ENCODE data around the gene COL23A1.
A peak's percentile ranks its signal among the peaks of the same experiment; 100 is the strongest.
"Not testable (repeated sequence)": the region's sequence is repeated elsewhere in the genome, so short reads cannot be mapped to it uniquely, and the experiment has no call there.

The COL23A1 gene

DNA sequence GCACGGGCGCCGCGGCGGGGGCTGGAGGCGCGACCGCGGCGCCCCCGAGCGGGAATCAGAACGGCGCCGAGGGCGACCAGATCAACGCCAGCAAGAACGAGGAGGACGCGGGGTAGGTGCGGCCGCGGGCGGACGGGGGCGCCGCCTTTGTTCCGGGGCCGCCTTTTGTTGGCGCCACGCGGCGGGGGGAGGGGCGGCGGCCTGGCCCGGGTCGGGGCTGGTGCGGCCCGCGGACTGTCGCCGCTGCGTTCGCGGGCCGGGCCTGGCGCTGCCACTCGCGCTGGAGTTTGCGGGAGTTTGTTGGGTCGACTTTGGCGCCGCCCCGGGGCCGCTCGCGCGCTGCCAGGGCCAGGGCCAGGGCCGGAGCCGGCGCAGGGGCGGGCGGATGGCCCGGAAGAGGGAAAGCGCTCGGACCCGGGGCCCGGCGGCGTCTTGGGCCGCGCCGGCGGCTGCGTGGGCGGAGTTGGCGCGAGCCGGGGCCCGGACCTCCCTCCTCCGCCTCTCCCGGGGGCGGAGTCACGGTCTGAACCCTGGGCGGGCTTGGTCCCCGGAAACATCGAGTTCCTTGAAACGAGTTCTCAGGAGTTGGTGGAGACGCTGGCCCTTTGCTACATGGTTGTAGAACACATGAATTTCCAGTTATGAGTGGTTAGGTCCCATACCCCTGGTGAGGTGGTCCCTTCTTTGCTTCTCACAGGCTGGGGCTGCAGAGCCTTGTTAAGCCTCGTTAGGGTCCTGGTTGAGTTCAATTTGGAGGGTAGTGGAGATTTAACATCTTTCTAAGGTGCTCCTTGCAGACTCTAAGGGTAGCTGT, 385.1 kb downstream of the COL23A1 start:
- Histone ChIP-seq H3K36me3 (ENCODE audit: insufficient read depth, low read depth, low read length) (peaks cover 49% of the 10 kb centered on the region), H3K9ac (ENCODE audit: low read depth, low read length) (peak overlapping the region; percentile 94), H3K4me3 (ENCODE audit: low read length) (peak overlapping the region; percentile 100), H3K27ac (ENCODE audit: low read length) (peak overlapping the region; percentile 63), H3K27me3 (ENCODE audit: insufficient read depth, low read length) (peaks cover 8% of the 10 kb centered on the region; the same call in 1 of the 2 replicates), H3K9me3 (ENCODE audit: insufficient read depth, low read depth, low read length) (no peaks in the 10 kb centered on the region), H3K4me1 (ENCODE audit: insufficient read depth, low read length) (no peaks in the 10 kb centered on the region)

DNA sequence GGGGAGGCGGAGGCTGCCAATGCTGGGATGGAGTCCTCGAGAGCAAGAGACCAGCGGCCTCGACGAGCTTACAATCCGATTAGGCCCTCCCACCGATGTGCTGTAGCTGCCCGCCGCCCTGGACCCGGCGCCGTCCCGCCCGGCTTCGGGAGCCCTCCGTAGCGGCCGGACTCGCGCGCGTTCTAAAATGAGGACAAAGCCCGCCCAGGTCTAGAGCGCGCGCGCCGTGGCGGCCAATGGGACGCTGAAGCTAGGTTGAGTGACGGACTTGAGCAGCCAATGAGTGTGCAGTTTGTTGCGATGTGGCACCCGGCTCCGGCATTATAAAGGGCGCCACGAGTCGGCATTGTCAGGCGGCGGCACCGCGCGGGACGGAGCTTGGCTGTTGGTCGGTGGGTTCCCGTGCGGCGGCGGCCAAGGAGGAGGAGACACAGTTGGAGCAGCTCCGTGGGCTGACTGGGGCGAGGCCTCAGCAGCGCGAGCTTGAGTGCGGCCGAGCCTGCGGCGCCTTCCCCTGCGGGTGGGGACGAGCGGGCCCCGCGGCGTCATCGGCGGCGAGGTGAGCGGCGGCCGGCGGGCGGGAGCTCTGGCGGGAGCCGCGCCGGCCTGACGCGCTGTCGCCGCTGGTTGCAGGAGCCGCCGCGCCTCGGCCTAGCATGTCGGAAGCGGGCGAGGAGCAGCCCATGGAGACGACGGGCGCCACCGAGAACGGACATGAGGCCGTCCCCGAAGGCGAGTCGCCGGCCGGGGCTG, 385.8 kb downstream of the COL23A1 start, which contains the start of gene HNRNPAB:
Gene HNRNPAB (plus strand): TSS at position 352 of the 753 bp plus-strand sequence. CDS start 305 bp downstream, at position 657.
- Histone ChIP-seq H3K27ac (ENCODE audit: low read length) (peak within 1 kb of the TSS; percentile 63), H3K9me3 (ENCODE audit: insufficient read depth, low read depth, low read length) (no peaks in the 10 kb centered on the region), H3K27me3 (ENCODE audit: insufficient read depth, low read length) (peaks cover 12% of the 10 kb centered on the region; the same call in 1 of the 2 replicates), H3K9ac (ENCODE audit: low read depth, low read length) (peak within 1 kb of the TSS; percentile 94), H3K4me1 (ENCODE audit: insufficient read depth, low read length) (no peaks in the 10 kb centered on the region), H3K36me3 (ENCODE audit: insufficient read depth, low read depth, low read length) (peaks cover 41% of the 10 kb centered on the region), H3K4me3 (ENCODE audit: low read length) (peak within 1 kb of the TSS; percentile 100)

DNA sequence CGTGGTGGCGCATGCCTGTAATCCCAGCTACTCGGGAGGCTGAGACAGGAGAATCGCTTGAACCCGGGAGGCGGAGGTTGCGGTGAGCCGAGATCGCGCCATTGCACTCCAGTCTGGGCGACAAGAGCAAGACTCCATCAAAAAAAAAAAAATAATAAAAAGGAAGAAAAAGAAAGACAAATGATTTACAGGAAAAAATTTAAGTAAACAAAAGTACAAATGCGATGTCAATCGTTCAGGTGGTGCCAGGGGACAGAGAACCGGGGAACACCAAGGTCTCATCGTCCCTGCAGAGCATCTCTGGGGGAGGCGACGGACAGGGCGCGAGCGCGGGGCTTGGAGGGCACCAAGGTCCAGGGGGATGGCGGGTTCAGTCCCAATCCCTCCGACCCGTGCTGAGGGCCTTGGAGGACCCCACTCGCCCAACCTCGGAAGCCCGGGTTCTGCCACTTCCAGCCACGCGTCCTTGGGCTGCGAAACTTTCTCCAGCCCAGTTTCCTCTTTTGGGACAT, 386.5 kb downstream of the COL23A1 start:
- peak overlapping the region; percentile 94; the same call in 1 of the 2 replicates for H3K9ac ChIP-seq (ENCODE audit: low read depth, low read length)
- no peaks in the 10 kb centered on the region for H3K9me3 ChIP-seq (ENCODE audit: insufficient read depth, low read depth, low read length)
- peak overlapping the region; percentile 100 for H3K4me3 ChIP-seq (ENCODE audit: low read length)
- peaks cover 15% of the 10 kb centered on the region; the same call in 1 of the 2 replicates for H3K27me3 ChIP-seq (ENCODE audit: insufficient read depth, low read length)
- no peaks in the 10 kb centered on the region for H3K4me1 ChIP-seq (ENCODE audit: insufficient read depth, low read length)
- H3K27ac ChIP-seq (ENCODE audit: low read length): no peak overlapping the region
- peaks cover 35% of the 10 kb centered on the region for H3K36me3 ChIP-seq (ENCODE audit: insufficient read depth, low read depth, low read length)

DNA sequence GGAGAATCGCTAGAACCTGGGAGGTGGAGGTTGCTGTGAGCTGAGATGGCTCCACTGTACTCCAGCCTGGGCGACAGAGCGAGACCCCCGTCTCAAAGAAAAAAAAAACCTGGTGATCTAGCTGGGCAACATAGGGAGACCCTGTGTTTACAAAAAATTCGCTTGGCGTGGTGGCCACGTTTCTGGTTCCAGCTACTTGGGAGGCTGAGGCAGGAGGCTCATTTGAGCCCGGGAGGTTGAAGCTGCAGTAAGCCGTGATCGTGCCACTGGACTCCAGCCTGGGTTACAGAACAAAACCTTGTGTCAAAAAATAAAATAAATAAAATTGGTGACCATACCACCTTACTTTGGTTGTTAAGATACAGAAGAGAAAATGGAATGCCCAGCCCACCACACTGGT, 387.7 kb downstream of the COL23A1 start:
- Histone ChIP-seq H3K4me1 (ENCODE audit: insufficient read depth, low read length) (no peaks in the 10 kb centered on the region), H3K9me3 (ENCODE audit: insufficient read depth, low read depth, low read length) (no peaks in the 10 kb centered on the region), H3K27me3 (ENCODE audit: insufficient read depth, low read length) (peaks cover 16% of the 10 kb centered on the region; the same call in 1 of the 2 replicates), H3K9ac (ENCODE audit: low read depth, low read length) (no peak overlapping the region), H3K36me3 (ENCODE audit: insufficient read depth, low read depth, low read length) (peaks cover 23% of the 10 kb centered on the region), H3K4me3 (ENCODE audit: low read length) (no peak overlapping the region), H3K27ac (ENCODE audit: low read length) (no peak overlapping the region)

DNA sequence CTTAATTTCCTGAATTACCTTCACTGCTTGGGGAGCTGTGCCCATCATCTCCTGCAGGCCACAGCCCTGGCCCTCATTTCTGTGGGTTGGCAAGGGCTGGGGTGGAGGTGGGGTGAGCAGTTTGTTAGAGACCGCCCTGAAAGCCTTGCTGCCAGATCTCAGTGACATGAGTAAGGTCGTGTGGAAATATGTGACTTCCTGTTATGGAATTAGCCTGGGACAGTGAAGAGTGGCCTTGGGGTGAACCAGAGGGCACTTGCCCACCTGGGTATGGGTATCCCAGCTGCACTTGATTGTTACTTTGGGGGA, 388.3 kb downstream of the COL23A1 start:
- no peak overlapping the region for H3K9ac ChIP-seq (ENCODE audit: low read depth, low read length)

DNA sequence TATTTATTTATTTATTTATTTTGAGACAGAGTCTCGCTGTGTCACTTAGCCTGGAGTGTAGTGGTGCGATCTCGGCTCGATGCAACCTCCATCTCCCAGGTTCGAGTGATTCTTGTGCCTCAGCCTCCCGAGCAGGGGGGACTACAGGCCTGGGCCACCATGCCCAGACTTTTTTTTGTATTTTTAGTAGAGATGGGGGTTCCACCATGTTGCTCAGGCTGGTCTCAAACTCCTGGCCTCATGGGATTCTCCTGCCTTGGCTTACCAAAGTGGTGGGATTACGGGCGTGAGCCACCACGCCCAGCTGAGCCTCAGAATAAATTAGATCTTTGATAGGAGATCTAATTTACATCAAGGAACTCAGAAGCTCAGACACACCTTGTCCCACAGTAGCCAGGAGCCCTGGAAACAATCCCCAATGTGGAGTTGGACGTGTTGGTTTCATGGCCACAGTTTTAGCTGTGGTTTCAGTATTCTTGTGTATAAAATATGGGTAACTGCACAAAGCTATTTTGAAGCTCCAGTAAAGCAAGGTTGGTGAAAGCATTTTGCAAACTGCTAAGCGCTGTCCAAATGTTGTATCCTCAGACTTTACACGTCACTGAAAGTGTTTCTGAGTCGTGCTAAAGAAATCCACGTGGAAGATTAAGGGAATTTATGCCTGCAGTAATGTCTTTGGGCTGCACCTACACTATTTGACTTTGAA, 388.8 kb downstream of the COL23A1 start:
- Histone ChIP-seq H3K27me3 (ENCODE audit: insufficient read depth, low read length) (peaks cover 16% of the 10 kb centered on the region; the same call in 1 of the 2 replicates), H3K9ac (ENCODE audit: low read depth, low read length) (no peak overlapping the region), H3K4me3 (ENCODE audit: low read length) (no peak overlapping the region), H3K36me3 (ENCODE audit: insufficient read depth, low read depth, low read length) (peaks cover 11% of the 10 kb centered on the region), H3K9me3 (ENCODE audit: insufficient read depth, low read depth, low read length) (no peaks in the 10 kb centered on the region), H3K27ac (ENCODE audit: low read length) (no peak overlapping the region), H3K4me1 (ENCODE audit: insufficient read depth, low read length) (no peaks in the 10 kb centered on the region)

More for the DNA sequence above, 388.3 kb downstream of the COL23A1 start:
- Histone ChIP-seq H3K27me3 (ENCODE audit: insufficient read depth, low read length) (peaks cover 16% of the 10 kb centered on the region; the same call in 1 of the 2 replicates), H3K4me3 (ENCODE audit: low read length) (no peak overlapping the region), H3K27ac (ENCODE audit: low read length) (no peak overlapping the region), H3K4me1 (ENCODE audit: insufficient read depth, low read length) (no peaks in the 10 kb centered on the region), H3K9me3 (ENCODE audit: insufficient read depth, low read depth, low read length) (no peaks in the 10 kb centered on the region), H3K36me3 (ENCODE audit: insufficient read depth, low read depth, low read length) (peaks cover 16% of the 10 kb centered on the region)

DNA sequence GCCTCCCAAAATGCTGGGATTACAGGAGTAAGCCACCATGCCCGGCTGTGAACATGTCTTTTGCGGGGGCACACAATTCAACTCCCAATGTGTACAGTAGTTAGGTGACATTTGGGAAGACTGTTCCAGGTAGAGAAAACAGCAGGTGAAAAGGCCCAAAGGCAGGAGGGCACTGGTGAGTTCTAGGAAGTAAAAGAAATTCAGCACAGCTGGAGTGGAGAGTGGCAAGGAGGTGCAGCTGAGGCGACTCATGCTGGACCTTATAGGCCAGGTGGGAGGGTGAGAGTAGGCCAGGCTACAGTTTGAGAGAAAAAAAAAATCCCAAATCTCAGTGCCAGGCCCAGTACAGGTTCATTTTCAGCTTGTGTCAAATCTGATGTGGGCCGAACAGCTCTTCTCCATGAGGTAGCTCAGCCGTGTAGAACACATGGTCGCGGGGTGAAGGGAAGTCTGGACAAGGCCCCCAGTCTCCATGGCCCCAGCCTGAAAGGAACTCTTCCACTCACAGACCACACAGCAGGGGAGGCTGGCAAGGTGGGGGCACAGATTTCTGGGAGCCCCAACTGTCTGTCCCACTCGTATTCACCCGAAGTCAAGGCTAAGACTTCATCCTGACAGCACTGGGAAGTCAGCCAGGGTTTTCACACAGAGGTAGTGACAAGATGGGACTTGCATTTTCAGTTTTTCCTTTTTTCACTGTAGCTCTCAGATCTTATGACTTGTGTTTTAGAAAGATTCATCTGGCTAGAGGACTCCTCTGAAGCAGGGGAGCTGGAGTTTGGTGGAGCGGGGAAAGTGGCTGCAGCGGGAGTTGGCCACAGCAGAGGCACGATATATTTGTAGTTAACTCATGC, 390.4 kb downstream of the COL23A1 start:
- Histone ChIP-seq H3K27me3 (ENCODE audit: insufficient read depth, low read length) (peaks cover 16% of the 10 kb centered on the region; the same call in 1 of the 2 replicates), H3K9me3 (ENCODE audit: insufficient read depth, low read depth, low read length) (no peaks in the 10 kb centered on the region), H3K4me1 (ENCODE audit: insufficient read depth, low read length) (no peaks in the 10 kb centered on the region; the same call in 1 of the 2 replicates)

DNA sequence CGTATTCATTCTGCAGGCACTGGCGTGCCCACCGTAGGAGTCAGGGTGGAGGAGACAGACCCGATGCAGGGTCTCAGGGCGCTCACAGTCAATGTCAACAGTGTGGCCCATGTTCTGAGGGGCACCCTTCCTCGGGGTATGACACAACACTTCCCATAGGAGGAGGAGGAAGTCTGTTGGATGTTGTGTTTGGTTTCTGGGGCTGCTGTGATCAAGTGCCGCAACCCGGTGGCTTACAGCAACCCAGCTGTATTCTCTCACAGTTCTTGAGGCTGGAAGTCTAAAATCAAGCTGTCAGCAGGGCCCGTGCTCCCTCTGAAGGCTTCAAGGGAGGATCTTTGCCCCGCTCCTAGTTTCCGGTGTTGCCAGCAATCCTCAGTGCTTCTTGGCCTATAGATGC, 391.5 kb downstream of the COL23A1 start:
- H3K27ac ChIP-seq (ENCODE audit: low read length): no peak overlapping the region
- H3K36me3 ChIP-seq (ENCODE audit: insufficient read depth, low read depth, low read length): no peaks in the 10 kb centered on the region
- peaks cover 4% of the 10 kb centered on the region; the same call in 1 of the 2 replicates for H3K4me1 ChIP-seq (ENCODE audit: insufficient read depth, low read length)
- H3K9me3 ChIP-seq (ENCODE audit: insufficient read depth, low read depth, low read length): no peaks in the 10 kb centered on the region
- no peak overlapping the region for H3K4me3 ChIP-seq (ENCODE audit: low read length)
- H3K27me3 ChIP-seq (ENCODE audit: insufficient read depth, low read length): peaks cover 16% of the 10 kb centered on the region; the same call in 1 of the 2 replicates
- H3K9ac ChIP-seq (ENCODE audit: low read depth, low read length): no peak overlapping the region

More for the DNA sequence above, 390.4 kb downstream of the COL23A1 start:
- Histone ChIP-seq H3K4me3 (ENCODE audit: low read length) (no peak overlapping the region), H3K9ac (ENCODE audit: low read depth, low read length) (no peak overlapping the region), H3K27ac (ENCODE audit: low read length) (no peak overlapping the region), H3K36me3 (ENCODE audit: insufficient read depth, low read depth, low read length) (no peaks in the 10 kb centered on the region)

DNA sequence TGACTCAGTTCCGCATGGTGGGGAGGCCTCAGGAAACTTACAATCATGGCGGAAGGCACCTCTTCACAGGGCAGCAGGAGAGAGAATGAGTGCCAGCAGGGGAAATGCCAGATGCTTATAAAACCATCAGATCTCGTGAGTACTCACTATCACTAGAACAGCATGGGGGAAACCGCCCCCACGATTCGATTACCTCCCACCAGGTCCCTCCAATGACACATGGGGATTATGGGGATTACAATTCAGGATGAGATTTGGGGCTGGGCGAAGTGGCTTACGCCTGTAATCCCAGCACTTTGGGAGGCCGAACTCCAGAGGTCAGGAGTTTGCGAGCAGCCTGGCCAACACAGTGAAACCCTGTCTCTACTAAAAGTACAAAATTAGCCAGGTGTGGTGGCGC, 392.0 kb downstream of the COL23A1 start:
- H3K9me3 ChIP-seq (ENCODE audit: insufficient read depth, low read depth, low read length); H3K4me3 ChIP-seq (ENCODE audit: low read length); H3K27ac ChIP-seq (ENCODE audit: low read length); H3K4me1 ChIP-seq (ENCODE audit: insufficient read depth, low read length); H3K9ac ChIP-seq (ENCODE audit: low read depth, low read length); H3K36me3 ChIP-seq (ENCODE audit: insufficient read depth, low read depth, low read length): not testable (repeated sequence)
- peaks cover 16% of the 10 kb centered on the region; the same call in 1 of the 2 replicates for H3K27me3 ChIP-seq (ENCODE audit: insufficient read depth, low read length)

DNA sequence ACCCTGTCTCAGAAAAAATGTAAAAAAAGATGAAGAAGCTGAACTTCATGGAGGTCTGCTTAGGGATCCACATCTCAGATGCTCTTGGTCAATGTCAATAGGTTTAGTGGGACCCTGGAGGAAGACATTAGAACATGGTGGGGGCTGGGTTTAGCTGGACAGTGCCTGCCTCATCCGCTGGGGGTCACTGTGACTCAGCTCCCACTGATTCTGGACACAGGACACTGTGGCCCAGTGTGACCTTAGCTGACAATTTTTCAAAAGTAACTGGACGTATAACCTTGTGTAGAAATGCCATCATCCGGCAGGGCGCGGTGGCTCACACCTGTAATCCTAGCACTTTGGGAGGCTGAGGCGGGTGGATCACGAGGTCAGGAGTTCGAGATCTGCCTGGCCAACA, 393.2 kb downstream of the COL23A1 start:
- Histone ChIP-seq H3K4me1 (ENCODE audit: insufficient read depth, low read length) (peaks cover 4% of the 10 kb centered on the region; the same call in 1 of the 2 replicates), H3K27ac (ENCODE audit: low read length) (no peak overlapping the region), H3K9me3 (ENCODE audit: insufficient read depth, low read depth, low read length) (0 out of 2 replicates have a peak, but pooled peaks cover 4% of the 10 kb centered on the region), H3K36me3 (ENCODE audit: insufficient read depth, low read depth, low read length) (no peaks in the 10 kb centered on the region), H3K9ac (ENCODE audit: low read depth, low read length) (no peak overlapping the region), H3K27me3 (ENCODE audit: insufficient read depth, low read length) (peaks cover 14% of the 10 kb centered on the region; the same call in 1 of the 2 replicates), H3K4me3 (ENCODE audit: low read length) (no peak overlapping the region)

Data from iPS-20b (cell line).